ENCODE data around the gene ZNRF3. TPM values are rescaled to one million over a fixed set of nuclear protein-coding genes. Genes with fewer than 3 reads are reported as not detected.

ZNRF3 gene
- total RNA-seq, 1 donor from 2014 or later = 18.5 TPM

DNA sequence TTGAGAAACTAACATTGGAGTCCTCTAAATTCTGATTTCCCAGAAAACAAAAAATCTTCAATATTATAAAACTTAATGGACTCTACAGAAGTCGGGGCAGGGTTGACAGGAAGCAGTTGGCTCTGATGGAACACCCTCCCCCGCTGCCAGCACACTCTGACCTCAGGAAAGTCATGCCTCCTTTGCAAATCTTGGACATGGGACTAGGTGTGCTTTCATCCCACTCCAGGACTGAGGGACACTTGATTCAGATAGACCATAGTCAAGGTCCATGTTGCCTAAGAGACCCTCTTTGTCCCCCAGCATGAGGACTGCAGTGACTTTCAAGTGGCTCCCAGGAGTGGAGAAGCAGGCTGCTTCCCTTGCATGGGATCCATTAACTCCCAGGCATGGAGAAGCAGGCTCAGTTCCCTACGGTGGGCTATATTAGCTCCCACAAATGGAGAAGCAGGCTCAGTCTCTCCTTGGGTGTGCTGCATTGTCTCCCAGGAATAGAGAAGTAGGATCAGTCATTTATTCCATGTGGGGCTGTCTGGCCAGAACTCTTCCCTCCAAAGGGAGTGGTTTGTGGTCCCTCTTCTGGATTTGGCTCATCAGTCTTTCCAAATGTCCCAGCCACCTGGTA is 139.9 kb downstream of the ZNRF3 start:
- TF ChIP-seq, protein P1, sequence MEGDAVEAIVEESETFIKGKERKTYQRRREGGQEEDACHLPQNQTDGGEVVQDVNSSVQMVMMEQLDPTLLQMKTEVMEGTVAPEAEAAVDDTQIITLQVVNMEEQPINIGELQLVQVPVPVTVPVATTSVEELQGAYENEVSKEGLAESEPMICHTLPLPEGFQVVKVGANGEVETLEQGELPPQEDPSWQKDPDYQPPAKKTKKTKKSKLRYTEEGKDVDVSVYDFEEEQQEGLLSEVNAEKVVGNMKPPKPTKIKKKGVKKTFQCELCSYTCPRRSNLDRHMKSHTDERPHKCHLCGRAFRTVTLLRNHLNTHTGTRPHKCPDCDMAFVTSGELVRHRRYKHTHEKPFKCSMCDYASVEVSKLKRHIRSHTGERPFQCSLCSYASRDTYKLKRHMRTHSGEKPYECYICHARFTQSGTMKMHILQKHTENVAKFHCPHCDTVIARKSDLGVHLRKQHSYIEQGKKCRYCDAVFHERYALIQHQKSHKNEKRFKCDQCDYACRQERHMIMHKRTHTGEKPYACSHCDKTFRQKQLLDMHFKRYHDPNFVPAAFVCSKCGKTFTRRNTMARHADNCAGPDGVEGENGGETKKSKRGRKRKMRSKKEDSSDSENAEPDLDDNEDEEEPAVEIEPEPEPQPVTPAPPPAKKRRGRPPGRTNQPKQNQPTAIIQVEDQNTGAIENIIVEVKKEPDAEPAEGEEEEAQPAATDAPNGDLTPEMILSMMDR (conservative IDR thresholded peaks at IDR 0.05) = no peak
- DNase-seq (ENCODE audit: low read depth, low spot score) = no peak
- H3K27ac Mint-ChIP-seq (ENCODE audit: unreplicated experiment) = no peak overlapping the region
- peaks cover 2% of the 10 kb centered on the region for H3K9me3 Mint-ChIP-seq
- no peaks in the 10 kb centered on the region for H3K27me3 Mint-ChIP-seq (ENCODE audit: low read depth)
- no peak overlapping the region for H3K4me3 Mint-ChIP-seq
- peaks cover 30% of the 10 kb centered on the region for H3K4me1 Mint-ChIP-seq
- peaks cover 3% of the 10 kb centered on the region for H3K36me3 Mint-ChIP-seq (ENCODE audit: low read depth)

DNA sequence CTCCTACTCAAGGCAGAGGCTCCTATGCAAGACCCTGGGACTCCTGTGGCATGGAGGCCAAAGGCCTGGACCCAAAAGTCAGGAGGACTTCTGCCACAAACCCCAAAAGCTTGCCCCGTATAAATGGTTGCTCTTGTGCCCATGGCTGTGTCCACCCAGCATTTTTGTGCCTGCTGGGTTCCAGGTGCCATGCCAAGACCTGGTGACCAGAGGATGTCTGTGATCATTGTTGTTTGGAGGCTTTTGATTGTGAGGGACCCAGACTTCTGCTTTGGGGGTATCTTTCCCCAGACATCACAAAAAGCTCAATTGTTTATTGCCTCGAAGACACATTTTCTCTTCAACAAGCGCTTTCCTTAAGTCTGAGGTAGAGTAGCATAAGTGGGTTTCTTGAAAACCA is 143.2 kb downstream of the ZNRF3 start:
- Mint-ChIP-seq H3K4me1 (peaks cover 58% of the 10 kb centered on the region), H3K27ac (ENCODE audit: unreplicated experiment) (no peak overlapping the region), H3K27me3 (ENCODE audit: low read depth) (no peaks in the 10 kb centered on the region), H3K36me3 (ENCODE audit: low read depth) (no peaks in the 10 kb centered on the region), H3K9me3 (no peaks in the 10 kb centered on the region), H3K4me3 (no peak overlapping the region)
- no peak for DNase-seq (ENCODE audit: low read depth, low spot score)
- TF ChIP-seq, protein P1 (conservative IDR thresholded peaks at IDR 0.05) = no peak

DNA sequence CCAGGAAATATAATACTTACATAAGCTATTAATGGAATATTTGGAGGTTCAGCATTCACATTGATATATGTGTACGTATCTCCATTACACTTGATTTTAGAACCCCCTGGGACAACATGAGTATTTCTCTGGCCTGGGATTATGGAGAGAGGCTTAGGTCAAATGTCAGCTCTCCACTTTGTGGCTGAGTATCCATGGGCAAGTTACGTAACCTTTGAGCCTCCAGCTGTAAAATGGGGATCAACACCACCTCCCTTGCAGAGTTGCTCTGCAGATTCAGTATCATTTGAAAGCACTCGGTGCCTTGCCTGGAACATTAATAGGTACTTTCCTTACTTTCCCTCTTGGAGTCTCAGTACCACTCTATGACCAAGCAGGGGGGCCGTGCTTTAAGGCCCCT is 145.1 kb downstream of the ZNRF3 start:
- peak overlapping the region; percentile 44 for H3K27ac Mint-ChIP-seq (ENCODE audit: unreplicated experiment)
- H3K36me3 Mint-ChIP-seq (ENCODE audit: low read depth) = no peaks in the 10 kb centered on the region
- H3K9me3 Mint-ChIP-seq = no peaks in the 10 kb centered on the region
- TF ChIP-seq, protein P1 (conservative IDR thresholded peaks at IDR 0.05) = no peak
- peaks cover 58% of the 10 kb centered on the region for H3K4me1 Mint-ChIP-seq
- no peaks in the 10 kb centered on the region for H3K27me3 Mint-ChIP-seq (ENCODE audit: low read depth)
- H3K4me3 Mint-ChIP-seq = no peak overlapping the region
- DNase-seq (ENCODE audit: low read depth, low spot score) = no peak

DNA sequence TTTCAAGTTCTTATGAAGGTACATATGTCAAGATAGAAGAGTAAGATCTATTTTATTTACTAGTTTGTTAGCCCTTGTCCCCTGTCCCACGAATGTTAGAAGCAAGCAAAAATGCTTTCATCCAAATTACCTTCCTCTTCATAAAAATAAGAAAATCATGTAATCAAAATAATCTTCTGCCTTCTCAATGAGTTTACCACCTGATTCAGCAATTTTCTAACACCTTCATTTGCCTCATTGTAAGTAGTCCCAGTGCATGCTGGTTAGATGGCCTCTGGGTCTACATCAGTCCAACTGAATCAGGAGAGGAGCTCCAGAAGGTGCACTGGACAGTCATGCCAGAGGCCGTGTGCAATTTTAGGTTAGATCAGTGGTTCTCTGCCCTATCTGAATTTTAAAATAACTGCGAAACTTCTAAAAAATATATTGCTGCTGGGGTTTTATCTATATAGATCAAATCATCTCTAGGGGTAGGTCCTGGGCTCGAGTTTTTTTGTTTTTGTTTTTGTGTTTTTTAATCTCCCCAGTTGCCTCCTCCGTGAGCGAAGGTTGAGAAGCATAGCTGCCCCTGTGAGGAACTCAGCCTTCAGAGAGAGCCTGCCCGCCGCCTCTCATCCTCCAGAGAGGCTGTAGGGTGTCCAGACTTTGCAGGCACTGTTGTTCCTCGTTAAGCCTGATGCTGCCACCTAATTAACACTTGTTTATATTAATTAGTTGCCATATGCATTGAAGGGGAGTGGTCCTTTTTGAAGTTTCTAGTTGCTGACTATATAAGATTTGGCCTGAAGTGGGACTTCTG is 146.0 kb downstream of the ZNRF3 start:
- TF ChIP-seq, protein P1 (conservative IDR thresholded peaks at IDR 0.05) = no peak
- DNase-seq (ENCODE audit: low read depth, low spot score) = no peak
- Mint-ChIP-seq H3K36me3 (ENCODE audit: low read depth) (no peaks in the 10 kb centered on the region), H3K4me1 (peaks cover 56% of the 10 kb centered on the region), H3K27ac (ENCODE audit: unreplicated experiment) (no peak overlapping the region), H3K4me3 (peak overlapping the region; percentile 58), H3K9me3 (no peaks in the 10 kb centered on the region), H3K27me3 (ENCODE audit: low read depth) (no peaks in the 10 kb centered on the region)

DNA sequence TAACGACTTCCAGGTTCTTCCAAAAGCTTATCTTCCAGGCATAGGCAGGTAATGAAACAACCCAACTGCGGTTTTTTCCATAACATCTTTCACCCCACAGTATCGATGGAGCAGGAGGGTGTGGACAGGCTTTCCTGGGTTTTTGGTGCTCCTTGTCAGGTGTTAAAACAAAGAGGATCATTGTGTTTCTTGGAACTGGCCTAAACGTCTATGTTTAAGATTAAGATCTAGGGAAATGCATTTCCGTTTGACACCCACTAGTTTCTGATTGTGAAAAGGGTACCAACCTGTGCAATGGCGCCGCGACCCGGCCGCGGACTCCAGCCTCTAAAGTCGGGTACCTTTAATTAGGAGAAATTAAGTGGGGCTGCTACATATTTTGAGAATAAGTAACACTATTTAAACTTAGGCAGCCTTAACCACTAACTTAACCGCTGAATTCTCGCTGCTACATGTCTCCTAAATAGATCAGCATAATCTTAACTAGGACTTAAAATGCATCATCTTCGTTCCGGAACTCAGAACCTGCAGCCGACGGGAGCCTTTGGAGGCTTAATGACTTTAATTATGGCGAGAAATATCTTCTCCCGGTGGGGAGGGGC is 146.7 kb downstream of the ZNRF3 start:
- H3K27ac Mint-ChIP-seq (ENCODE audit: unreplicated experiment) = no peak overlapping the region
- no peak for DNase-seq (ENCODE audit: low read depth, low spot score)
- H3K4me1 Mint-ChIP-seq = peaks cover 58% of the 10 kb centered on the region

More for the DNA sequence above, 146.7 kb downstream of the ZNRF3 start:
- TF ChIP-seq, protein P1 (conservative IDR thresholded peaks at IDR 0.05) = no peak
- Mint-ChIP-seq H3K4me3 (peak overlapping the region; percentile 77), H3K36me3 (ENCODE audit: low read depth) (no peaks in the 10 kb centered on the region), H3K27me3 (ENCODE audit: low read depth) (no peaks in the 10 kb centered on the region), H3K9me3 (no peaks in the 10 kb centered on the region)

Data from neural crest cell (in vitro differentiated cells).